OCI-LY3 (cell line): Measurements from ENCODE around the gene ANKS1B.

Source experiments
- CTCF ChIP-seq: fragments of 200-600, 300-600 bp; sonication (generic); IDR thresholded peaks from 2 replicates; pipeline ENCODE4 v1.5.1; 2014; ENCODE audit warnings: antibody characterized with exemption, low read length, low read depth
- EZH2phosphoT487 ChIP-seq: fragments of 200-600 bp; shearing (Covaris generic); IDR thresholded peaks from 2 replicates; pipeline ENCODE4 v1.6.1; 2018; ENCODE audit warnings: antibody characterized with exemption, mixed run types, low read depth

GRCh38 chr12:99920353-99920960 is 64.3 kb downstream of the ANKS1B start:
- TF ChIP-seq CTCF, result no peak
- TF ChIP-seq EZH2phosphoT487, result no peak
